Skeletal muscle tissue (tissue), 4 donors: Measurements from ENCODE around the gene SLFNL1. TPM values are rescaled to one million over a fixed set of nuclear protein-coding genes. Genes with fewer than 3 reads are reported as not detected.

Source experiments
- H3K27ac ChIP-seq: one replicate; pipeline ENCODE4 v1.7.0; 2013; ENCODE audit warnings: mild to moderate bottlenecking, low read depth, low read length, inconsistent platforms
- H3K27me3 ChIP-seq, 3 donors: one replicate each; pipeline ENCODE4 v1.7.0; 2013; ENCODE audit warnings: low read length in 3 of 3; ENCODE audit not compliant: control insufficient read depth in 3 of 3, insufficient read depth in 3 of 3
- H3K36me3 ChIP-seq, 3 donors: one replicate each; pipeline ENCODE4 v1.7.0; 2013; ENCODE audit warnings: low read length in 3 of 3; ENCODE audit not compliant: control insufficient read depth in 3 of 3, insufficient read depth in 3 of 3
- H3K4me1 ChIP-seq, 3 donors: one replicate each; pipeline ENCODE4 v1.7.0; 2013; ENCODE audit warnings: low read length in 3 of 3, mild to moderate bottlenecking in 3 of 3; ENCODE audit not compliant: control insufficient read depth in 3 of 3, insufficient read depth in 3 of 3
- H3K4me3 ChIP-seq, 3 donors: one replicate each; pipeline ENCODE4 v1.7.0; 2013; ENCODE audit warnings: low read length in 3 of 3
- H3K9ac ChIP-seq, 3 donors: one replicate each; pipeline ENCODE4 v1.7.0; 2013; ENCODE audit warnings: low read length in 3 of 3, mild to moderate bottlenecking in 3 of 3, moderate library complexity in 2 of 3, low read depth in 1 of 3
- H3K9me3 ChIP-seq, 3 donors: one replicate each; pipeline ENCODE4 v1.7.0; 2013; ENCODE audit warnings: low read length in 3 of 3; ENCODE audit not compliant: control insufficient read depth in 3 of 3
- total RNA-seq: library from RNA; depleted of rRNA; stranded (reverse); fragments of >200 nt; gene quantifications from one replicate; pipeline ENCODE4 v1.2.3, GENCODE V29; 2014
- donor health status: Osteomylitis.

The SLFNL1 gene
- total RNA-seq, 1 donor from 2014 or later: 0.52 TPM

DNA sequence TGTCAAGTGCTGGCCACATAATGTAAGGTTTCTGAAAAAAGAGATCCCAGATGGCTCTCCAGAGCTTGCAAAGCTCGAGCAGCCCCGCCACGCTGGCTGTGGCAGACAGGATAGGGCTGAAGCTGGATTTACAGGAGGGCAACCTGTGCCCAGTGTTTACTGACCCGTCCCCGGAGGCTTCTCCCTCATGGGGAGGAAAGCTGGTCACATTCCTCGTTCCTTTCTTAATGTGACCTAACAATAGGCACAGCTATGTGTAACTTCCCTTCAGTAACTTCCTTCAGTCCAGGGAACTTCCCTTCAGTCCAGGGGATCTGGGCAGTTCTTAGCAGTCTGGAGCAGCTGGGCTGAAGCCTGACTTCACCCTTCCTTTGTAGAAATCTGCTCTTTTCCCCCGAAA, 7.7 kb downstream of the SLFNL1 start:
- Histone ChIP-seq H3K4me1 (peaks cover 0 to 14% (median 4%) of the 10 kb centered on the region in 3 donors), H3K9me3 (no peaks in the 10 kb centered on the region), H3K27me3 (no peaks in the 10 kb centered on the region), H3K4me3 (no peak overlapping the region), H3K9ac (no peak overlapping the region), H3K27ac (no peak overlapping the region), H3K36me3 (peaks cover 23 to 35% (median 24%) of the 10 kb centered on the region in 3 donors)

DNA sequence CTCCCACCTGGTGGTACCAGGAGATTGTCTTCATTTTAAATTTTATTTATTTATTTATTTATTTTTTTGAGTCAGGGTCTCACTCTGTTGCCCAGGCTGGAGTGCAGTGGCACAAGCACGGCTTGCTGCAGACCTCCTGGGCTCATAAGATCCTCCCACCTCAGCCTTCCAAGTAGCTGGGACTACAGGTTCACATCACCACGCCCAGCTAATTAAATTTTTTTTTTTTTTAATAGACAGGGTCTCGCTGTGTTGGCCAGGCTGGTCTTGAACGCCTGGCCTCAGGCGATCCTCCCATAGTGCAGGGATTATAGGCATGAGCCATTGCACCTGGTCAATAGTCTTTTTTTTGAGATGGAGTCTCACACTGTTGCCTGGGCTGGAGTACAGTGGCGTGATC, 8.5 kb downstream of the SLFNL1 start:
- Histone ChIP-seq H3K4me1 (peaks cover 0 to 14% (median 4%) of the 10 kb centered on the region in 3 donors), H3K36me3 (peaks cover 26 to 42% (median 31%) of the 10 kb centered on the region in 3 donors), H3K27ac (no peak overlapping the region), H3K27me3 (no peaks in the 10 kb centered on the region), H3K4me3 (no peak overlapping the region), H3K9me3 (no peaks in the 10 kb centered on the region), H3K9ac (no peak overlapping the region)

DNA sequence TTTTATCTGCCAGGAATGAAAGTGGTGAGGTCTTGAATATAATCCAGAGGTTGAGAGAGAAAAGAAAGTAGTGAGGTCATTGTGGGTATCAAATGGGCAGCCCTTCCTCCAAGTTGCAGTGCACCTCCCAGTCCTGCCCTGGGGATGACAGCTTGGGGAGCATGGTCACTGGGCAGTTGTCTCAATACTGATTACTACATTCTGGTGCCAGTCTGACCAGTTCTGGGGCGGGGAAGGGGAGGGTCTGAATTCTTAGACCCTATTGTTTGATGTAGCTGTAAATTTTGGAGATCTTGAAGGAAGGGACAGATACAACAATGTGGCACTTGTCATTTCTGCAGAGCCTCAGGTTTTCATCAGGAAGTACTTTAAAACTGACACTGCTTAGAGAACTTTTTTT, 11.2 kb downstream of the SLFNL1 start:
- H3K9me3 ChIP-seq: no peaks in the 10 kb centered on the region
- H3K36me3 ChIP-seq: peaks cover 37 to 58% (median 40%) of the 10 kb centered on the region in 3 donors
- H3K27me3 ChIP-seq: no peaks in the 10 kb centered on the region
- H3K9ac ChIP-seq: no peak overlapping the region
- H3K27ac ChIP-seq: no peak overlapping the region
- peaks cover 0 to 7% (median 4%) of the 10 kb centered on the region in 3 donors for H3K4me1 ChIP-seq
- H3K4me3 ChIP-seq: no peak overlapping the region

DNA sequence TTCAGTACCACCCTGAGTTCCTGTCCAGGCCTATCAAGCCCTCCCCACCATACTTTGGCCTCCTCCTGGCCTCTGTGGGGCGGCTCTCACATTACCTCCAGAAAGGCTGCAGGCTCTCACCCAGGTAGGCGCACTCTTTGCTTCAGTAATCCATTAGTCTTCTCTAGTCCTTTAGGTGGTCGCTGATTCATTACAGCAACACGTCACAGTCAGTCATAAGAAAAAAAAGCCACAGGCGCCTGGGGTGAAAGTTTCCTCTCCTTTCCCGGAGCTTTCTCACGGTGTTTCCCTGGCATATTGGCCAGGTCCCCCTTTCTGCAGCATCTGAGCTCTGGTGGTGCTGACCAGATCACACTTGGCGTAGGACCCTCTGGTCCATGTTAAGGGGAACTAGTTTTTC, 12.1 kb downstream of the SLFNL1 start:
- Histone ChIP-seq H3K9me3 (no peaks in the 10 kb centered on the region), H3K27ac (no peak overlapping the region), H3K9ac (no peak overlapping the region), H3K36me3 (peaks cover 37 to 58% (median 40%) of the 10 kb centered on the region in 3 donors), H3K27me3 (no peaks in the 10 kb centered on the region), H3K4me3 (no peak overlapping the region), H3K4me1 (peaks cover 0 to 4% (median 2%) of the 10 kb centered on the region in 3 donors)

DNA sequence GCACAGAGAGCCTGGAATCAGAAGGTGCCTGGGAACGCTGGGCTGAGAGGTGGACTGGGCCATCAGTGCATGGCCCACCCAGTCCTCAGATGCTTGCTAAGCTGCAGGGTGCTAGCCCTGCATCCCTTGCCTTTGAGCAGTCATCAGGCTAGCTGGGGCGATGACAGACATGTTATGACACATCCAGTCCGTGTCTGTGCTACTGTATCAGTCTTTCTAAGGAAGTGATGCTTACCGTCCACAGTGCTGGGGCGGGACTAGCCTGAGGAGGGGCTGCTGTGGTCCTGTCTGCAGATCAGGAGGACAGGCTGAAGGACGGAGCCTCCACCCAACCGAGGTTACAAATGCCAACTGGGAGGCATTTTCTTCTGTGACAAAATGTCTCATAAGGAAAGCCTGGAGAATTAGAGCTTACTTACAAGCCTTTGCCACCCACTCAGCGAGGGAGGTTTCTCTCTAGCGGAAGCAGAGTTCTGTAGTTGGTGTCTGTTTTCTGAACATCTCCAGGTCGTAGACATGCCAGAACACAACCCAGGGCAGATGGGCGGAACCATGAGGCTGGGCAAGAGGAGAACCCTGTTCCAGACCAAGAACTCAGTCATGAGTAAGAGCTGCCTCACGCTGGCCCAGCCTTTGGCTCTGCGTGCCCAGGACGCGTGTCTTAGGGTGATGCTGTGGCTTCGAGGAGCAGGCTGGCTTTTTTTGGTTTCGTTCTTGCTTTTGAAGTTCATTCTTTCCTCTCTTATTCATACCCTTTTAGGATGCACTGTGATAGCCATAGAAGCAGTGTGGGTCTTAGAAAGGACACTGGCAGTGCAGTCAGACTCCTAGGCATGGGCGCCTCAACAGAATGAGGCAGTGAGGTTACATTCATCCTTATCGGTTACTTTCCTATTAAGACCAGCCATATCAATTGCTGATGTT, 14.3 kb downstream of the SLFNL1 start:
- Histone ChIP-seq H3K9me3 (no peaks in the 10 kb centered on the region), H3K4me3 (no peak overlapping the region), H3K27ac (no peak overlapping the region), H3K27me3 (no peaks in the 10 kb centered on the region), H3K36me3 (peaks cover 41 to 64% (median 41%) of the 10 kb centered on the region in 3 donors), H3K4me1 (peaks cover 8 to 12% (median 11%) of the 10 kb centered on the region in 3 donors), H3K9ac (no peak overlapping the region)

DNA sequence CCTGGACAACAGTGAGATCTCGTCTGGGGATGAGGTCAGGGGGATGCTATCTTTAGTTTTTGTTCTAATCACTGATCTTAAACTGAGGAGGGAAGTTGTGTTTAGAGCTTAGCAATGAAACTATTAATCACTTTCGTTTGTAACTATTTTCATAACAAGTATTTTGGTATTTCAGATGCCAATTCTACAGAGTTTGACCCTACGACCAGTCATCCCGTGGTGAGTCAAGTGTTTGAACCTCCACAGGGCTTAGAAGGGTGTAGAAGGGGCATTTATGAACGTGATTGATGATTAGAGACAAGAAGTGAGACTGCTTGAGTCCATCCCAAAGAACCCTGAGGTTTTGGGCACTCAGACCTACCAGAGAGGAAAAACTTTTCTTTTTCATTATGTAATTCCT, 15.6 kb downstream of the SLFNL1 start:
- Histone ChIP-seq H3K27me3 (no peaks in the 10 kb centered on the region), H3K36me3 (peaks cover 38 to 60% (median 44%) of the 10 kb centered on the region in 3 donors), H3K4me3 (no peak overlapping the region), H3K9ac (no peak overlapping the region), H3K27ac (no peak overlapping the region), H3K9me3 (no peaks in the 10 kb centered on the region), H3K4me1 (peaks cover 8 to 12% (median 11%) of the 10 kb centered on the region in 3 donors)

DNA sequence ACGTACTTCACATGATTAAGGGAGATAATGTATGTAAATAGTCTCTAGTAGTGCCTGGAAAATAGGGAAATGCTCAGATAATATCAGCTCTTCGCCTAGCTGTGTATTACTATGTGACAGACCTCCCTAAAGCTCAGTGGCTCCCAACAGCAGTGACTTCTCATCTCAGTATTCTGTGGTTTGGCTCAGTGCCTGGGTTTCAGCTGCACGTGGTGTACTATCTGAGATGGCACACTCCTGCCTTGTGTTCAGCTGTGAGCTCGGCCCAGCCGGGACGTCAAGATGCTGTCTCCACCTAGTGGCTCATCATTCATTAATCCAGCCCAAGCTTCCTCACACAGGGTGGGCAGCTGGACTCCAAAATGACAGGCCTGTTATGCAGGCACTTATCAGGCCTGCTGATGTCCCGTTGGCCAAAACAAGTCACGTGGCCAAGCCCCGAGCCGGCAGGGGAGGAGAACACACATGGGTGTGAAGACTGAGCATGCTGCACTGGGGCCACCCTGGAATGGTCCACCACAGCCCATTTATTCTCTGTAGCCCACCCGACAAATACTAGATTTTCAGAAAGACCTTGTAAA, 17.8 kb downstream of the SLFNL1 start:
- H3K27me3 ChIP-seq: no peaks in the 10 kb centered on the region
- H3K4me1 ChIP-seq: peaks cover 8 to 12% (median 11%) of the 10 kb centered on the region in 3 donors
- peak overlapping the region; percentile 63 for H3K27ac ChIP-seq
- H3K9ac ChIP-seq: no peak overlapping the region
- H3K4me3 ChIP-seq: peak overlapping the region in 1 of 3 donors; percentile 22
- H3K9me3 ChIP-seq: no peaks in the 10 kb centered on the region
- peaks cover 32 to 51% (median 36%) of the 10 kb centered on the region in 3 donors for H3K36me3 ChIP-seq

DNA sequence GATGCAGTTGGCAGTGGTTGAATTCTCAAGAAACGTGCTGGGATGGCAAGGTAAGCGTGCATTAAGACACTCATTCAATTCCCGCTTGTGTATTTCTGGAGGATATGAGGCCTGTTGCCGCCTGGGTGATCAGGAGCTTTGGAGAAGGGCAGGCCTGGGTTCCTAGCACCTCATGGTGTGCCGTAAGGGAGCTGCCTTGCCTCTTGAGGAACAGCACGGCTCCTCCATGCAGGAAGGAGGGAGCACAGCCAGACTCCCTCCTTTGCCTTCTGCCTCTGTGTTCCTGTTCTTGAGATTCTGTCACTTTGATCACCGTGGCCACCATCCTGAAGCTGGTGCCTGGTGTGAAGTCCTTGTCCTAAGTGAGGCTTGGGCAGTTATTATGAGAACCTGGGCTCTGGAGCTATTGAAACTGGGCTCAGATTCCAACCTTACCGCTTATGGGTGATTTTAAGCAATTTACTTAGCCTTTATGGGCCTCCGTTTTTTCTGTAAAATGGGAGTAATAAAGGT, 18.3 kb downstream of the SLFNL1 start:
- Histone ChIP-seq H3K36me3 (peaks cover 30 to 51% (median 37%) of the 10 kb centered on the region in 3 donors), H3K4me3 (peak overlapping the region in 1 of 3 donors; percentile 22), H3K4me1 (peaks cover 8 to 12% (median 11%) of the 10 kb centered on the region in 3 donors), H3K9ac (no peak overlapping the region), H3K27me3 (no peaks in the 10 kb centered on the region), H3K9me3 (no peaks in the 10 kb centered on the region), H3K27ac (peak overlapping the region; percentile 63)

DNA sequence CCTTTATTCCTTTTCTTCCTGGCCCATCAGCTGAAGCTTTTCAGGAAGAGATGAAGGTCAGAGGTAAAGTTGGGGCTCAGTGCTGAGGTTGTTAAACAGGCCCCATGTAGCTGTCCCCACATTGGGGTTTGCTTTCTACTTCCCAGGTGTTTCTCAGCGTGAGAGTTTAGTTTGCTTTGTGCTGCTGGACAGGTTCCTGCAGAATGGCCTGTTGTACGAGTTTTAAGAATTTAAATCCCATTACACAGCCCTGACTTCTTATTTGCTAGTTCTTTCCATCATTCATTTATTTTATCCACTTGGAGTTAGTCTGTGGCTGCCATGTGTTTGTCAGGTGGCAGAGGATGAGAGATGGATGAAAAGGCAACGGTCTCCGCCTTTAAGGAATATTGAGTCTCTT, 22.9 kb downstream of the SLFNL1 start:
- Histone ChIP-seq H3K4me1 (peaks cover 7 to 9% (median 8%) of the 10 kb centered on the region in 3 donors), H3K27ac (no peak overlapping the region), H3K9ac (no peak overlapping the region), H3K9me3 (no peaks in the 10 kb centered on the region), H3K36me3 (peaks cover 21 to 46% (median 41%) of the 10 kb centered on the region in 3 donors), H3K4me3 (no peak overlapping the region), H3K27me3 (no peaks in the 10 kb centered on the region)

DNA sequence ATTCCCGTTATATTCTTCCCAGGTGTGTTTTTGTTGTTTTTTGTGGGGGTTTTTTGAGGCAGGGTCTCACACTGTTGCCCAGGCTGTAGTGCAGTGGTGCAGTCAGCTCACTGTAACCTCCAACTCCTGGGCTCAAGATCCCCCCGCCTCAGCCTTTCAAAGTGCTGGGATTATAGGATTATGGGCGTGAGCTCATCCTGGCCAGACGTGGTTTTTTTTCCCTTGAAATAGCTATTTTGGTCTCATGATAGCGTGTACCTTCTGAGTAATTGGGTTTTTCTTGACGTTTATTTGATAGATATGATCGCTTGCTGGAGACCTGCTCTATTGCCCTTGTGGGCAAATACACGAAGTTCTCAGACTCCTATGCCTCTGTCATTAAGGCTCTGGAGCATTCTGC, 24.4 kb downstream of the SLFNL1 start:
- H3K27me3 ChIP-seq: no peaks in the 10 kb centered on the region
- no peaks in the 10 kb centered on the region for H3K4me1 ChIP-seq
- H3K27ac ChIP-seq: no peak overlapping the region
- H3K4me3 ChIP-seq: no peak overlapping the region
- H3K9me3 ChIP-seq: no peaks in the 10 kb centered on the region
- H3K9ac ChIP-seq: no peak overlapping the region
- peaks cover 24 to 45% (median 42%) of the 10 kb centered on the region in 3 donors for H3K36me3 ChIP-seq
